Right cardiac atrium (tissue), 5 donors: ENCODE data around the gene KIF1B. TPM values are rescaled to one million over a fixed set of nuclear protein-coding genes. Genes with fewer than 3 reads are reported as not detected.

Experiments used
- ATAC-seq, 2 donors: fragments of 200-7000 bp; cut with Tn5 transposase; one replicate each; pipeline versions ENCODE4 v1.8.0 to v1.9.1; 2020; ENCODE audit warnings: moderate library complexity in 2 of 2, mild to moderate bottlenecking in 1 of 2
- DNase-seq, 3 donors: peaks; one replicate each; pipeline ENCODE4 v3.0.0-alpha.2; 2020
- H3K27ac ChIP-seq: one replicate; pipeline ENCODE4 v1.5.1; 2013; ENCODE audit warnings: mild to moderate bottlenecking, low read length, control low read depth, moderate library complexity
- H3K27me3 ChIP-seq: one replicate; pipeline ENCODE4 v1.6.1; 2013; ENCODE audit not compliant: control insufficient read depth, insufficient read depth
- H3K4me1 ChIP-seq: one replicate; pipeline ENCODE4 v1.6.1; 2013; ENCODE audit warnings: low read length; ENCODE audit not compliant: control insufficient read depth, insufficient read depth
- H3K4me3 ChIP-seq: one replicate; pipeline ENCODE4 v1.5.1; 2013; ENCODE audit warnings: low read length, control low read depth
- H3K9me3 ChIP-seq: one replicate; pipeline ENCODE4 v1.6.1; 2013; ENCODE audit warnings: low read length; ENCODE audit not compliant: control insufficient read depth
- WGBS: extraction: QIAGEN DNeasy Blood & Tissue Kit; methylation state at CpG from one replicate; pipeline ENCODE4 v1.1.7; 2013; 5-methylcytosine and 5-hydroxymethylcytosine counted together
- intact Hi-C, 4 donors: fragments of 100-400 bp; cut with DNase I; formaldehyde crosslinking; loops; one replicate each; pipeline versions ENCODE4 v1.11.0 to v1.14.0; 2022 to 2023
- polyA plus RNA-seq: library from polyadenylated mRNA; stranded (reverse); fragments of 200-250 nt; gene quantifications from one replicate; pipeline ENCODE4 v1.2.3, GENCODE V29; 2013
- total RNA-seq, 4 donors: library from RNA; stranded (reverse); fragmentation: NEBNext Ultra II Directional; extraction: Animal tissue kit (Norgen Biotek cat#: 25700); gene quantifications; one replicate each; pipeline ENCODE4 v1.2.1, GENCODE V29; 2021
- donor health status: healthy with polysubstance abuse.
- donor health status: DM: no; HTN: yes; CAD: no.
- donor health status: DM: no; HTN: no; CAD: no.
- donor health status: DM: no; HTN: yes; CAD: no; lungs with severe emphysema.
- donor health status: DM: yes; HTN: yes; CAD: no.

Gene KIF1B
- total and polyA plus RNA-seq, 5 donors: 23.8 to 67.9 (median 62.2) TPM

GRCh38 chr1:10283318-10283984 is 73.1 kb downstream of the KIF1B start:
- Histone ChIP-seq H3K27ac (peak overlapping the region; percentile 5), H3K9me3 (no peaks in the 10 kb centered on the region), H3K4me1 (peaks cover 4% of the 10 kb centered on the region), H3K4me3 (no peak overlapping the region), H3K27me3 (no peaks in the 10 kb centered on the region)
- DNase-seq (no peak), ATAC-seq (no peak)
- intact Hi-C loops: no loop called here
- WGBS: 66% methylated on average over 3 of the region's 3 CpGs

GRCh38 chr1:10286244-10286643 is 75.9 kb downstream of the KIF1B start:
- Histone ChIP-seq H3K9me3 (no peaks in the 10 kb centered on the region), H3K4me1 (peaks cover 7% of the 10 kb centered on the region), H3K27me3 (no peaks in the 10 kb centered on the region), H3K4me3 (no peak overlapping the region), H3K27ac (peak overlapping the region; percentile 86)
- WGBS: 54% methylated on average over 3 of the region's 3 CpGs
- no peak for DNase-seq
- ATAC-seq: peak; percentile 88 to 91
- intact Hi-C loops: no loop called here

GRCh38 chr1:10287023-10287645 is 76.8 kb downstream of the KIF1B start:
- ATAC-seq: no peak
- 56% methylated on average over 6 of the region's 6 CpGs for WGBS
- Histone ChIP-seq H3K9me3 (no peaks in the 10 kb centered on the region), H3K4me3 (no peak overlapping the region), H3K4me1 (peaks cover 7% of the 10 kb centered on the region), H3K27ac (peak overlapping the region; percentile 83), H3K27me3 (no peaks in the 10 kb centered on the region)
- intact Hi-C loops: no loop called here
- DNase-seq: no peak

GRCh38 chr1:10288029-10288615 is 77.8 kb downstream of the KIF1B start:
- Histone ChIP-seq H3K4me3 (no peak overlapping the region), H3K4me1 (peaks cover 7% of the 10 kb centered on the region), H3K27ac (peak overlapping the region; percentile 19), H3K27me3 (no peaks in the 10 kb centered on the region), H3K9me3 (no peaks in the 10 kb centered on the region)
- ATAC-seq: no peak
- no peak for DNase-seq
- 85% methylated on average over 3 of the region's 3 CpGs for WGBS
- intact Hi-C loops: no loop called here

GRCh38 chr1:10291705-10292104 is 81.3 kb downstream of the KIF1B start:
- Histone ChIP-seq H3K27ac (no peak overlapping the region), H3K27me3 (no peaks in the 10 kb centered on the region), H3K4me3 (no peak overlapping the region), H3K4me1 (peaks cover 7% of the 10 kb centered on the region), H3K9me3 (no peaks in the 10 kb centered on the region)
- ATAC-seq: no peak
- intact Hi-C loops: no loop called here
- WGBS: 79% methylated on average over 1 of the region's 1 CpG
- no peak for DNase-seq

GRCh38 chr1:10292188-10292587 is 81.8 kb downstream of the KIF1B start:
- Histone ChIP-seq H3K9me3 (no peaks in the 10 kb centered on the region), H3K4me3 (no peak overlapping the region), H3K27ac (no peak overlapping the region), H3K27me3 (no peaks in the 10 kb centered on the region), H3K4me1 (peaks cover 5% of the 10 kb centered on the region)
- intact Hi-C loops: no loop called here
- ATAC-seq (no peak), DNase-seq (no peak)
- 85% methylated on average over 2 of the region's 2 CpGs for WGBS

- H3K27ac ChIP-seq: no peak overlapping the region
- H3K4me1 ChIP-seq: no peaks in the 10 kb centered on the region
- no peak for ATAC-seq
- H3K9me3 ChIP-seq: no peaks in the 10 kb centered on the region
- DNase-seq: no peak
- H3K4me3 ChIP-seq: no peak overlapping the region
- intact Hi-C loops: no loop called here
- WGBS: 92% methylated on average over 6 of the region's 6 CpGs
- H3K27me3 ChIP-seq: no peaks in the 10 kb centered on the region
Measured at GRCh38 chr1:10295481-10296085, 85.2 kb downstream of the KIF1B start.

- intact Hi-C loops: no loop called here
- Histone ChIP-seq H3K27me3 (no peaks in the 10 kb centered on the region), H3K4me1 (no peaks in the 10 kb centered on the region), H3K4me3 (no peak overlapping the region), H3K27ac (no peak overlapping the region), H3K9me3 (no peaks in the 10 kb centered on the region)
- DNase-seq (no peak), ATAC-seq (no peak)
- WGBS: 45% methylated on average over 1 of the region's 1 CpG
Measured at GRCh38 chr1:10299151-10299550, 88.8 kb downstream of the KIF1B start.

- Histone ChIP-seq H3K27ac (no peak overlapping the region), H3K9me3 (no peaks in the 10 kb centered on the region), H3K4me3 (no peak overlapping the region), H3K4me1 (peaks cover 2% of the 10 kb centered on the region), H3K27me3 (no peaks in the 10 kb centered on the region)
- intact Hi-C loops: loop anchor here in 1 of 4 donors (10.0 kb wide), 1 partner anchor 88 kb away; the partner anchor contains the start of gene KIF1B
- no peak for ATAC-seq
- 98% methylated on average over 6 of the region's 6 CpGs for WGBS
- no peak for DNase-seq
Measured at GRCh38 chr1:10302416-10302815, 92.0 kb downstream of the KIF1B start.

- Histone ChIP-seq H3K27me3 (no peaks in the 10 kb centered on the region), H3K4me1 (peaks cover 4% of the 10 kb centered on the region), H3K27ac (peak overlapping the region; percentile 6), H3K9me3 (no peaks in the 10 kb centered on the region), H3K4me3 (no peak overlapping the region)
- WGBS: 71% methylated on average over 11 of the region's 11 CpGs
- DNase-seq: peak in 1 of 3 donors; percentile 21
- ATAC-seq: peak; percentile 19 to 70
- intact Hi-C loops: loop anchor here in 1 of 4 donors (10.0 kb wide), 1 partner anchor 89 kb away; the partner anchor contains the start of gene KIF1B
Measured at GRCh38 chr1:10304295-10304694, 93.9 kb downstream of the KIF1B start.

- ATAC-seq: no peak
- intact Hi-C loops: loop anchor here in 1 of 4 donors (10.0 kb wide), 1 partner anchor 92 kb away; the partner anchor contains the start of gene KIF1B
- DNase-seq: no peak
- Histone ChIP-seq H3K27me3 (no peaks in the 10 kb centered on the region), H3K9me3 (no peaks in the 10 kb centered on the region), H3K4me3 (no peak overlapping the region), H3K27ac (no peak overlapping the region), H3K4me1 (peaks cover 8% of the 10 kb centered on the region)
- WGBS: 73% methylated on average over 2 of the region's 2 CpGs
Measured at GRCh38 chr1:10306435-10306834, 96.1 kb downstream of the KIF1B start.
